Stimulated activated CD4-positive, alpha-beta T cell treated with anti-CD3 and anti-CD28 coated beads, Interleukin-1b, Interleukin-23, amount 100 ng/mL, for 48 hours (primary cell): ENCODE data around the gene PIM3.
"Not testable (repeated sequence)": the region's sequence is repeated elsewhere in the genome, so short reads cannot be mapped to it uniquely, and the experiment has no call there.

Experiments
- DNase-seq: peaks from one replicate; pipeline ENCODE4 v3.0.0-alpha.2; 2020

PIM3 gene

DNA sequence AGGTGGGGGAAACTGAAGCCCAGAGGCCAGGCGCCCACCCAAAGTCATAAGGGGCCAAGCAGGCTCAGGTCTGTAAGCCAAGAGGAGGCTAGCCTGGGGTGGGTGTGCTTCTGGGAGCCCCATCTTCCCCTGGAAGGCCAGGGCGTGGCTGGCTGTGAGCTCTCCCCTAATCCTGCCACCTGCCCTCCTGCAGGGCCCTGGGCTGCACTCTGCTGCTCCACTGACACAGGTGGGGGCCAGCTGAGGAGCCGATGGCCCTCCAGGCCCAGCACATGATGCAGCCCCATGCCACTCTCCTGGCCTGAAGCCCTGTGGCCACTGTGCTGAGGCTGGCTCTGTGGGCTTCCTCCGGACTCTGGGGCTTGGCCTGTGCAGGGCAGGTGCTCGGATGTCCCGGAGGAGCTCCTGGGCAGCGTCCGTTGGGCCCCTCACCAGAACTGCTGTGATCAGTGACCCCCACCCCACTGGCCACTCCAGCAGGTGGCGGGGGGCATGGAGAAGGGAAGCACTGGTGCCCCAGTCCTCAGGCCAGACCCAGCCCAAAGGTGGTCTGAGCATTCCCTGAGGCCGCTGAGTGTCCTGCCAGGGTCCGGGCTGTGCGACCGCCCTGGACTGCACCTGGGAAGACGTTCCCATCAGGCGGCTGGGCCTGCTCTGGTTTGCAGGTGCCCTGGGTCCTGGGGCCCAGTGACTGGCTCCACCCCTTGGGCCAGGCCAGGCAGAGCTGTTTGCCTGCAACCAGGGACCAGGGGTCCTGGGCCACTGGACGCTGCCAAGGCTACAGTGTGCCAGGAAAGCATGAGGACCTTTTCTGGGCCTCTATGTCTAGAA lies 8.5 kb downstream of the PIM3 start:
- peak; percentile 8 for DNase-seq

DNA sequence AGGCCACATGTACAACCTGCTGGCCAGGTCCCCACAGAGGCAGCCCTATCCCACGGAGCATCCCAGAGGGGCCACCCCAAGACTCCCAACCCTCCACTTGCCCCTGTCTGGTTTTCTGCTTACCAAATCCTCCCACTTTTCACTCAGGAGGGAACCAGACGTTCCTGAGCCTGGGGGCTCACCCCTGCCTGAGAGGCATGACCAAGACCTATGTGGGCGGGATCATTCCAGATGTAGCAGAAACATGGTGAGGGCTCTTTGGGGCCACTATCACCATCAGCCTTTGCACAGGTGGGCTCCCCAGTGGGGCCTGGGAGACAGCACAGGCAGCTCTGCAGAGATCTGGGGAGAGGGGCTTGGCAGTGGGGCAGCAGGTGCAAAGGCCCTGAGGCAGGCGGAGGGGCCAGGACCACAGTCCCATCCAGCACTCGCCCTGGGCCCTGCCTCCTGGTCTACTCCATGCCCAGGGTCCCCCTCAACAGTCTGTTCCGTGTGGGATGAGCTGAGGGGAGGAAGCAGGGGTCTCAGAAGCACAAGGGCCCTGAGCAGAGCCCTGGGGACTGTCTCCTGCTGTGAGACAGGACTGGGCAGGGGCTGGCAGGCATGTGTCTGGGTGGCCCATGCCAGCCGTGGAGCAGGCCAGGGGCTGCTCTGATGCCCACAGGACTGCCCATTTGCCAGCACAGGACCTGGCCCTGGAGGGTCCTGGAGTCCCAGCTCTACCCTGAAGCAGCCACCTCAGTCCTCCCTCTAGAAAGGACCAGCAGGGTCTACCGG lies 9.4 kb downstream of the PIM3 start:
- DNase-seq = peak; percentile 14

GRCh38 chr22:49970528-49971231 lies 10.1 kb downstream of the PIM3 start:
- peak; percentile 99 for DNase-seq

GRCh38 chr22:49971232-49972162 lies 10.9 kb downstream of the PIM3 start:
- peak; percentile 41 for DNase-seq

DNA sequence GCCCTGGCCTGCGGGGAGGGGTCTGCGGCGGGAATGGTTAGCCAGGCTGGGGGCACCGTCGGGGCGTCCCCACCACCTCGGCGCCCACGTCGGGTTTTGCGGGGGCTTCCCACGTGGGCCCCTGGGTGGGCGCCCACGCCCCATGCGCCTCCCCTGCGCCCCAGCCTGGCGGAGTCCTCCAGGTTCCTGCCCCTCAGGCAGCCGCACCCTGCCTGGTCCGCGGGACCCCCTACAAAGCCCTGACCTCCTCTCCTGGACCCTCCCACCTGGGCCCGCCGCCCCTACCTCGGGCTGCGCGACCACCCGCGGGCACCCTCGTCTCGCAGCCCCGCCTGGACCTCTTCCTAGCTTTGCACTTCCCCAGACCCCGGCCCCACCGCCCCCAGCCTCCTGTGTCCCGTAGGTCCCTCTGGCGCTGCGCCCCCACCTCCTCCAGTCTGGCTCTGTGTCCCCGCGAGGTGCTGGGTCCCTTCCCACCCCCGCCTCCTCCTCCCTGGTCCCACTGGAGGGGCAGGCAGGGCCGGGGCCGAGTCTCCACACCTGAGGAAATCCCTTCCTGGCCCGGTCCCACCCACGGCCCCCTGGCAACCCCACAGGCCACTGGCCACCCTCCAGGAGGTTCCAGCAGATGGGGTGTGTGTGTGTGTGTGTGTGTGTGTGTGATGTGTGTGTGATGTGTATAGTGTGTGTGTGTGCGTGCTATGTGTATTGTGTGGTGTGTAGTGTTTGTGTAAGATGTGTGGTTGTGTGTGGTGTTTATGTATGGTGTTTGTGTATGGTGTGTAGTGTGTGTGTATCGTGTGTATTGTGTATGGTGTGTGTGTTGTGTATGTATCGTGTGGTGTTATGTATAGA lies 11.8 kb downstream of the PIM3 start:
- DNase-seq = peak; percentile 15

DNA sequence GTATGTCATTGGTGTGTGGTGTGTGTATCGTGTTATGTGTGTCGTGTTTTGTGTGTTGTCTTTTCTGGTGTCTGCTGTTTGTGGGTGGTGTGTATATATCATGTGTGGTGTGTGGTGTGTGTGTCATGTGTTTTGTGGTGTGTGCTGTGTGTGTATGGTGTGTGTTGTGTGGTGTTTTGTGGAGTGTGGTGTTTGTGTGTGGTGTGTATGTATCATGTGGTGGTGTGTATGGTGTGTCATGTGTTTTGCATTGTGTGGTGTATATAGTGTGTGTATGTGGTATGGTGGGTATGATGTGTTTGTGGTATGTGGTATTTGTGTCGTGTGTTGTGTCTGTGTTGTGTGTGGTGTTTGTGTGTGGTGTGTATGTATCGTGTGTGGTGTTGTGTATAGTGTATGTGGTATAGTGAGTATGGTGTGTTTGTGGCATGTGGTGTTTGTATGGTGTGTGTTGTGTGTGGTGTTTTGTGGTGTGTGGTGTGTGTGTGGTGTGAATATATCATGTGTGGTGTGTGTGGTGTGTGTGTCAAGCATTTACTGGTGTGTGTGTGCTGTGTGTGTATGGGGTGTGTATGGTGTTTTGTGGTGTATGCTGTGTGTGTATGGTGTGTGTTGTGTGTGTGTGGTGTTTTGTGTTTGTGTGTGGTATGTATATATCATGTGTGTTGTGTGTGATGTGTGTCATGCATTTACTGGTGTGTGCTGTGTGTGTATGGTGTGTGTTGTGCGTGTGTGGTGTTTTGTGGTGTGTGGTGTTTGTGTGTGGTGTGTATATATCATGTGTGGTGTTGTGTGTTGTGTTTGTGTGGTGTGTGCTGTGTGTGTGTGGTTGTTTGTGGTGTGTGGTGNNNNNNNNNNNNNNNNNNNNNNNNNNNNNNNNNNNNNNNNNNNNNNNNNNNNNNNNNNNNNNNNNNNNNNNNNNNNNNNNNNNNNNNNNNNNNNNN lies 12.7 kb downstream of the PIM3 start:
- DNase-seq = peak; percentile 1

- DNase-seq = peak; percentile 77
Measured at GRCh38 chr22:49975543-49976389, 15.2 kb downstream of the PIM3 start.

DNA sequence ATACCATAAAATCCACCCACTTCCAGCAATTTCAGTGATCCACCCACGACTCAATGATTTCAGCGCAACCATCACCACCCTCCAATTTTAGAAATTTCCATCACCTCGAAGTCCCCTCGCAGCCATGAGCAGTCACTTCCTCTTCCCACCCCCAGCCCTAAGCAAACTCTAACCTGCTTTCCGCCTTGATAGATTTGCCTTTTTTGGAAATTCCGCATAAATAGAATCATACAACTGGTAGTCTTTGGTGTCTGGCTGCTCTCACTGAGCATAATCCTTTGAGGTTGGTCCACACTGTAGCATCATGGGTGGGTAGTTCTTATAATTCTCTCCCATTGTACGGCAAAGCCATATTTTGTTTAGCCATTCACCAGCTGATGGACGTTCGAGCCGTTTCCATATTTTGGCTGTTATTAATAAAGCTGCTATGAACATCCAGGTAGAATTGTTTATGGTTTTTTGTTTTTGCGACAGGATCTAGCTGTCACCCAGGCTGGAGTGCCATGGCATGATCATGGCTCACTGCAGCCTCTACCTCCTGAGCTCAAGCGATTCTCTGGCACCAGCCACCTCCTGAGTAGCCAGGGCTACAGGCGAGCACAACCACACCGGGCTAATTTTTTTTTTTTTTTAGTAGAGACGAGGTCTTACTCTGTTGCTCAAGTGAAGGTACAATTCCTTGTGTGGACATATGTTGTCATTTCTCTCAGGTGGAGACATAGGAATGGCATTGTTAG lies 16.0 kb downstream of the PIM3 start:
- DNase-seq = peak; percentile 80

DNA sequence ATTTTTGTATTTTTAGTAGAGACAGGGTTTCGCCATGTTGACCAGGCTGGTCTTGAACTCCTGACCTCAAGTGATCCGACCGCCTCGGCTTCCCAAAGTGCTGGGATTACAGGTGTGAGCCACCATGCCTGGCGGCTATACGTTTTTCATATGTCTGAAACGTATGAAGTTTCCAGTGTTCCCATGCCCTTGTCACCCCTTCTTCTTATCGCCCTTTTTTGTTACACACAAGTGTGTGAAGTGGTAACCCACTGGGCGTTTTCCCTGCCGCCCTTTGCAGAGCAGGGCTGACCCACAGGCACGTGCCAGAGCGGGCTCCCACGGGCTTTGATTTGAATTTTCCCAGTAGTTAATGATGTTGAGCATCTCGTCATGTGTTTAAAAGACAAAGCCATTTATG lies 17.0 kb downstream of the PIM3 start:
- no peak for DNase-seq

- peak; percentile 66 for DNase-seq
Measured at GRCh38 chr22:49979587-49980264, 19.2 kb downstream of the PIM3 start.

GRCh38 chr22:49981799-49982198 lies 21.2 kb downstream of the PIM3 start:
- not testable (repeated sequence) for DNase-seq

- DNase-seq = no peak
Measured at GRCh38 chr22:49983148-49984042, 22.8 kb downstream of the PIM3 start.

GRCh38 chr22:49986325-49986724 lies 25.8 kb downstream of the PIM3 start:
- no peak for DNase-seq

DNA sequence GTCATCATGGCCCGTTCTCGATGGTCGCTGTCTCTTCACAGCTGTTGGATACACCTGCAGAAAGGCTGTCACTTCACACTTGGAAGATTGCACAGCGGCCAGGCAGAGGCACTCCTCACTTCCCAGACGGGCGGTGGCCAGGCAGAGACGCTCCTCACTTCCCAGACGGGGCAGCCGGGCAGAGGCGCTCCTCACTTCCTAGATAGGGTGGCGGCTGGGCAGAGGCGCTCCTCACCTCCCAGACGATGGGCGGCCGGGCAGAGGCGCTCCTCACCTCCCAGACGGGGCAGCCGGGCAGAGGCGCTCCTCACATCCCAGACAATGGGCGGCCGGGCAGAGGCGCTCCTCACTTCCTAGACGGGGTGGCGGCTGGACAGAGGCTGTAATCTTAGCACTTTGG lies 29.3 kb downstream of the PIM3 start:
- DNase-seq = not testable (repeated sequence)

DNA sequence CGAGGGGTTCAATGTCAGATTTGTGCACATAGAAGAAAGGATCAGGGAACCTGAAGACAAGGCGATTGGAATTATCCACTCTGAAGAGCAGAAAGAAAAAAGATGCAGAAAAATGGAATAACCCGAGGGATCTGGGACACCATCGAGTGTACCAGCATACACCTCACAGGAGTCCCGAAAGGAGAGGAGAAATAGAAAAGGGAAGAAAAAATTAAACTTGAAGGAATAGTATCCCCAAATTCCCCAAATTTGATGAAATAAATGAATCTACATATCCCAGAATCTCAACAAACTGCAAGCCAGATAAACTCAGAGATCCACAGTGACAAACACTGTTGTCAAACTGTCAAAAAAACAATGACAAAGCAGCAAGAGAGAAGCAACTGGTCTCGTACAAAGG lies 30.6 kb downstream of the PIM3 start:
- DNase-seq = no peak

DNA sequence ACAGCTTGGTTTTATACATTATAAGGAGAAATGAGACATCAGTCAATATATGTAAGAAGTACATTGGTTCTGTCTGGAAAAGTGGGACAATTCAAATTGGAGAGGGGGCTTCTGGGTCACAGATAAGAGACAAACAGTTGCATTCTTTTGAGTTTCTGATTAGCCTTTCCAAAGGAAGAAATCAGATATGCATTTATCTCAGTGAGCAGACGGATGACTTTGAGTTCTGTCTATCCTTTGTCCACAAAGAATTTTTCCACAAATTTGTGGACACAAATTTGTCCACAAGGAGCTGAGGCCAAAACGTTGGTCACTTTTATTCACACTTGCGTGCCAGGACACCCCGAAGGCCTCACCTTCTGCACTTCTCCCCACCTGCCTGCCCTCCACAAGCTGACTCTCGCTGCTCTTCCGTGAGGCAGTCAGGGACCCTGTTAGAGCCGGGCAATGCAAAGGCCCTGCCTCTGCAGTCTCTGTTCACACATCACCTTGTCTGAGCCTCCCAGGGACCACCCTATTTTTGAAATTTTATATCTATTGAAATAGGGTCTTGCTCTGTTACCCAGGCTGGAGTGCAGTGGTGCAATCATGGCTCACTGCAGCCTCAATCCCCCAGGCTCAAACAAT lies 31.4 kb downstream of the PIM3 start:
- no peak for DNase-seq
